Stimulated activated CD8-positive, alpha-beta memory T cell treated with anti-CD3 and anti-CD28 coated beads, Interleukin-4, amount 100 ng/mL, for 4 hours (primary cell): ENCODE measurements around the gene EFCAB9.
A peak's percentile ranks its signal among the peaks of the same experiment; 100 is the strongest.

Source experiments
- DNase-seq, 2 donors: peaks; one replicate each; pipeline ENCODE4 v3.0.0-alpha.2; 2020; ENCODE audit warnings: low read depth in 2 of 2, low spot score in 1 of 2

Gene EFCAB9

DNA sequence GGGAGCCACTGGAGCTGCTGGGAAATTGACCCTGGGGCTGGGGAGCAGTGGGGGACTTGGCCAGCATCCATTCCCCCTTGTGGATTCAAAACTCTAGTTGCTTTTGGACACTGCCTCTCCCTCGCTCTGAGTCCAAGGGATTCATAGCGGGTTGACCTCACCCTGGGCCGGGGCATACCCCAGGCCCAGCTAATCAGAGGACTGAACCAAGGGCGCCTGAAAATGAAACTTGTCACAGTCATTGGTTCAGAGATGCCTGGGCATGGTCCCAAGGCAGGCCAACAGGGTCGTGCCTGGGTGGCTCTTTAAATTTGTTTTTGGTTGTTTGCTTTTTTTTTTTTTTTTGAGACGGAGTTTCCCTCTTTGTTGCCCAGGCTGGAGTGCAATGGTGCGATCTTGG, 28.5 kb upstream of the EFCAB9 start:
- no peak for DNase-seq

DNA sequence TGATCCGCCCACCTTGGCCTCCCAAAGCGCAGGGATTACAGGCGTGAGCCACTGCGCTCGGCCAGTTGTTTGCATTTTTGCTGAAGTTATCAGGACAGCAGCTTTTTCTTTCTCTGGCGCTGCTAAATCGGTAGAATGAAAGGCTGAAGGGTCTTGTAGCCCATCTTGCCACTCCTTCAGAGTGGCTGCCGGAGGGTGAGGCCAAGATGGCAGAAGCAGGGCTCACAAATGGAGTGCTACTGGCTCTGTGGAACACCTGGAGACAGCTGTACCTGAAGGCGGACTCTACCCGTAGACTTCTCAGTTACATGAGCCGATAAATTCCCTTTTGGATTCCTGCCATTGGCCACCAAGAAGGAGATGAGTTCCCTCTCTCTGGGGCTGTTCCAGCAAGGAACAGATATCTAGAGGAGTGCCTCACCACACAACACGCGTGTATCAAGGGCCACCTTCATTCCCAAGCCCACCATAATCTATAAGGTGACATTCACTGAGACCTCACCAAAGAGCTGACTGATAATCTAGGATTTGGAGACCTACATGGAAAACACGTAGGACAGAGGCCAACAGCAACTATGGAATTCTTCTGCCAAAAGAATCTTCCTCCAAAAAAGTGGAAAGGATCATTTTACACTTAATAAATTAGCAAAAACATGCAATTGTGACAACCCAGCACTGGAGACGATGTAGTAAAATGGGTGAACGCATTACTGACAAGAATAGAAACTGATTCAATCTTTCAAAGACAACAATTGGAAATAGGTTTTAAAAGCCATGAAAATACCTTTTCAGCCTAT, 27.7 kb upstream of the EFCAB9 start:
- DNase-seq = no peak

DNA sequence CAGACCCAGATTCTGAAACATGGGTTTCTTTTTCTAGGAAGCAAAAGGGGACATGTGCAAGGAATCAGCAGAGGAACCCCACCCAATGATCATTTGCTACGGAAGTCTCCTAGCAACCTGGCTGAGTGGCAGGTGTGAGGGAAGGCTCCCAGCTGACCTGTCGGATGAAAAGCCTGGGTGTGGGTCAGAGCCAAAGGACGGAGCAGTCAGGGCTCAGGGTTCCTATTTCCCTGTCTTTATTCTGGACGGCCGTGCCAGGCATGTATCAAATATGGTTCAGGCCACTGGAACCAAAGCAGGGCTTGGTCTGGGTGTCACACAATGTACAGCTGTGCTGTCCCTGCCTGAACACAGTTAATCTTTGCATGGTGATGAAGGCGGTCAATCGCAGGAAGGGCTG, 26.1 kb upstream of the EFCAB9 start:
- DNase-seq = no peak

DNA sequence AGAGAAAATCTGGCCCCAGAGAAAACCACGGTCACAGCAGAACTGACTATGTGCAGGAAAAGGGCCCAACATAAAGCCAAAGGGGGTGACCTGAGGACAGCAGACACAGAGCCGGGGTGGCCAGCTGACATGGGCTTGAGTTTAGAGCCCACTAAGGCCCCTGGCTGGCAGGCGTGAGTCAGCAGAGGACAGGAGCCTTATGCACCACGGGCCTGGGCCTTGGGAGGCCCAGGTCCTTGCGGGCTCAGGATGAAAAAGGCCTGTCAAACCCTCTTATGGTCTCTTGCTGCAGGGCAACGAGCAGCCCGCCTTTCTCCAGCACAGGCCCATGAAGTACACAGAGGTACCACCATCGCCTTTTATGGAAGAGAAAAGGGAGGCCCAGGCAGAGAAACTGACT, 25.7 kb upstream of the EFCAB9 start:
- no peak for DNase-seq

DNA sequence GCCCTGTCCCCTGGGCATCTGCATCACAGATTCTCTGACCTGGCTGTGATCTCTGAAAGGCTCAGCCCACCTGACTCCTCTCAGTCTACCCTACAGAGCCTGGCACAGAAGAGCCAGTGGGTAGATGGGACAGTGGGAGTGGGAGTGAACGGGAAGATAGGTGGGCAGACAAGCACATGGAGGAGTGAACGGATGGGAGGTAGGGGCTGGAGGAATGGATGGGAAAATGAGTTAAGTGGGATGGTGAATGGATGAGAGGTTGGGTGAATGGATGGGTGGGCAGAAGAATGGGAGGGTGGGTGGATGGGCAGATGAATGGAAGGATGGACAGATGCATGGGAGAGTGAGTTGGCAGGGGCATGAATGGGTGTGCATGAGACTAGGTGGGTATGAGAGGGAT, 24.8 kb upstream of the EFCAB9 start:
- DNase-seq = no peak

DNA sequence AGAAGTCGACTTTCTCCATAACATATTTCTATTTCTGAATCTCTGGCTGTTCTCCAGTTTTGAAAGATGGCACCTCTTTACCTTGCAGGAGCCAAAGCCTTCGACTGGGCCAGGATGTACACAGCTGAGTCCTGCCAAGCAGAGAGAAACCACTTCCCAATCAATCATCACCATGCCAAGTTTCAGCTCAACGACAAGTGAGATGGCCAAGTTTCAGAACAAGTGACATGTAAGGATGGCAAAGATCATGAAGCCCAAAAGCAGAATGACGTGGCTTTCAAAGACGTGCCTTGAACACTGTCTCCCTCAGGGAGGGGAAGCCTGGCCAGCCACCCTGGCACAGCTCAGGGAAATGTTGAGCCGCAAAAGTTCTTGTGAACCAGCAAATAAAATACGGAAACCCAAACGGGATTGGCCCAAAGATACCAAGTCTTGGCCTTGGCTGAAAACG, 23.7 kb upstream of the EFCAB9 start:
- DNase-seq = no peak

DNA sequence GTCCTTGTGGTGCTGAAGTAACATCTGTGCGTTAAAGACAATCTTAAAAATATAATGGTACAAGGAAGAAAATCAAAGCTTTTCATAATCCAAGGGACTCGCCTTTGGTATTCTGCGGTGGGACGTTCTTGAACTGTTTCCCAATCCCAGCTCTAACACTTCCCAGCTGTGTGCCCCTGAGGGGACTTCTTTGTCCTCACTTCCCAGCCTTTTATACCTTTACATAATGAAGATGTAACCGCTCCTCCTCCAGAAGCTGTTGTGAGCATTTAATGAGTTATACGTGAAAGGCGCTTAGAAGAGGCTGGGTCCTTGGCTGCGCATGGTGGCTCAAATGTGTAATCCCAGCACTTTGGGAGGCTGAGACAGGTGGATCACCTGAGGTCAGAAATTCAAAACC, 22.9 kb upstream of the EFCAB9 start:
- no peak for DNase-seq

DNA sequence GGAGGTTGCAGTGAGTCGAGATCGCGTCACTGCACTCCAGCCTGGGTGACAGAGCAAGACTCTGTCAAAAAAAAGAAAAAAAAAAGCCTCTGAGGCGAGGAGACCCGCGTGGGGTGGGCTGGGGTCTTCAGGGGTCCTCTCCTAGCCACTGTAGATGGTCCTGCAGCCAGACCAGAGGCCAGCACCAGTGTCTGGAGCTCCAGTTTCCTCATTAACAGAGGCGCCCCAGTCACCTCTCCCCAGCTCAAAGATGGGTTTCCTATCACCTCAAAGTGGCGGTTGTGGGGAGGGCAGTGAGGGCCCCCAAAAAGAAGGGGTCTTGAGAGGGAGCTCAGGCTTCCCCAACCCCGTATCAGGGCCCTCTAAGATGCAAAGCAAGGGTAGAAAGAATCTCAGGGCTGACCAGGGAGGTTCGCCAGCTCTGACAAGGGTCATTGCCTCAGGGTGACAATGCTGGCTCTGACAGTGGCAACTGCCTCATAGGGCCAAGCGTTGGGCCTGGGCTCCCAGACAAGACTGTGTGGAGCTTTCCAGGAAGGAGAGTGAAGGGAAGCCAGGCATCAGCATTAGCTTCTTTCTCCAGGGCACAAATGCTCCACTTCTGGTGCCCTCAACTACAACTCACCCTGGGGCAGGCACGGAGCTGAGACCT, 20.9 kb upstream of the EFCAB9 start:
- no peak for DNase-seq

DNA sequence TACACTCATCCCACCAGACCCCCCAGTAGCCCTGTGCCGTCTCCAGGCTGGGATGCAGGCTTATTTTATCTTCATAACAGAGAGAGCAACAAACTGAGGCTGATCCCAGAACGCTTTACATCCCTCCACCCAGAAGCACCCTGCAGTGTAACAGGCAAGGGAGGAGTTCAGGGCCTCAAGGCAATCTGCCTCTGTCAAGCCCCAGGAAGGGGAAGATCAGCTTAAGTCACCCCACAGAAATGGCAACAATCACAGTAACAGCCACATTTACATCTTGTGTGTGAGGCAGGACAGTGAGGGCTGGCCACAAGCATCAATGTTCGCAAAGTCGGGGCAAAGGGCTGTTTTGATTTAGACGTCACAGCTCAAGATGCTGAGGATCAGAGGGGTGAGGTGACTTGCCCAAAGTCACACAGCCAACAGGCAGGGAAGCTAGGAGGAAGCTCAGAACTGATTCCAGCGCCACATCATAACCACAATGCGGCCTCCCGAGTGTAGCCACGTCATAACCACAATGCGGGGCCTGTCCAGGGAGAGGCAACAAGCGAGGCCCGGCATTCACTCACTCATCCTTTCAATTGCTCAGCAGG, 20.3 kb upstream of the EFCAB9 start:
- DNase-seq = peak in 1 of 2 donors; percentile 65

DNA sequence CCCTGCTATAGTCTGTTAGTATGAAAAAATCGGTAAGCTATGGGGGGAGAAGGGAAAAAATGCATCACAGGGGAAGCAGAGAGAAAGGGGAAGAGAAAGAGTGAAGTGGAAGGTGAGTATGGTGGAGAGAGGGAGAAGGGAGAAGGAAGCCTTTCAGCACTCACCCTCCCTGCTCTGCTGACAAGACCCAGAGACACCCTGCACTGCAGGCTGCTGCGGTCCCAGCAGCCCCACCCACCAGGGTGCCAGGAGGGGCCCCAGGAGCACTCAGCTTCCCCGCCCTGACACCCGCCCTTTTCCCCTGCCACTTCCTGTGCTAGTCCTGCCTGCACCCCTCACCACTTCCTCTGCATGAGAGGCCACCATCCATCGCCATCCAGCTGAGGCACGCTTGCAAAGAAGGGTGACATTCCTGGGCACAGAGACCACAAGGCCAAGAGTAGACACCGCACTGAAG, 18.7 kb upstream of the EFCAB9 start:
- DNase-seq = peak; percentile 70 to 83

DNA sequence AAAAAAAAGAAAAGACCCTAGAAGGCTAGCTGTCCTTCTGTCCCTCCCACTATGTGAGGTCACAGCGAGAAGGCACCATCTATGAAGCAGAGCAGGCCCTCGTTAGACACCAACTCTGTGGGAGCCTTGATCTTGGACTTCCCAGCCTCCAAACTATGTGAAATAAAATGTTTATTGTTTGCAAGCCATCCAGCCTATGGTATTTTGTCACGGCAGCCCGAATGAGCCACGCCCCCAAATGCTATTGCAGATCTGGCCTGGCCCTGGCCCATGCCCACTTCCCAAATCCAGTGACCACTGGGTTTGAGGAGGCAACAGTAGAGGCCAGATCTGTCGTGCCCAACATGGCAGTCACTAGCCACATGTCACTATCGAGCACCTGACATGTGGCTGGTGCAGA, 16.8 kb upstream of the EFCAB9 start:
- DNase-seq = no peak

DNA sequence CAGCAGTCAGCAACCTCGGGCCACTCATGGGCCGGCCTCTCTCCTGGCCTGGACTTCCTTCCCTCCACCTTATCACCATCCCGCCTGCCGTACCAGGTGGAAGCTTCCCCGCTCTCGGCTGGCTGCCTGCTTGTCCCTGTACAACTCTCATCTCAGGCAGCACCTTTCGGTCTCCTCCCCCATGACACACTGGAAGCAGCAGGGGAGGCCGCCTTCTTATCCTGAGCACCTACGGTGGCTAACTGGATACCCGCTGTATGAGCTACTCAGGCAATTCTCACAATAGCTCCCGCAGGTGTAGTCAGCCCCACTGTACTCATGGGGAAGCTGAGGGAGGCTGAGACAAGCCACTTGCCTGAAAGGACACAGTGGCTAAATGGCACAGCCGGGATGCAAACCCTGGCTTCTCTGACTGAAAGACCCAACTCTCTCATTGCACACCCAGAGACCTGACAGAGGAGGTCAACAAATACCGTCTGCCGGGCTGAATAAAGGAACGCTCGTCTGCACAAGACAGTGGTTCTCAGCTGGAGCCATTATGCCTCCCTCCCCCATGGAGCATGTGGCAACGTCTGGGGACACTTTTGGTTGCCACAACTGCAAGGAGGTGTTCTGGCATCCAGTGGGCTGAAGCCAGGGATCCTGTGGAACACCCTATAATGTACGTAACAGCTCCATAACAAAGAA, 15.5 kb upstream of the EFCAB9 start:
- no peak for DNase-seq

DNA sequence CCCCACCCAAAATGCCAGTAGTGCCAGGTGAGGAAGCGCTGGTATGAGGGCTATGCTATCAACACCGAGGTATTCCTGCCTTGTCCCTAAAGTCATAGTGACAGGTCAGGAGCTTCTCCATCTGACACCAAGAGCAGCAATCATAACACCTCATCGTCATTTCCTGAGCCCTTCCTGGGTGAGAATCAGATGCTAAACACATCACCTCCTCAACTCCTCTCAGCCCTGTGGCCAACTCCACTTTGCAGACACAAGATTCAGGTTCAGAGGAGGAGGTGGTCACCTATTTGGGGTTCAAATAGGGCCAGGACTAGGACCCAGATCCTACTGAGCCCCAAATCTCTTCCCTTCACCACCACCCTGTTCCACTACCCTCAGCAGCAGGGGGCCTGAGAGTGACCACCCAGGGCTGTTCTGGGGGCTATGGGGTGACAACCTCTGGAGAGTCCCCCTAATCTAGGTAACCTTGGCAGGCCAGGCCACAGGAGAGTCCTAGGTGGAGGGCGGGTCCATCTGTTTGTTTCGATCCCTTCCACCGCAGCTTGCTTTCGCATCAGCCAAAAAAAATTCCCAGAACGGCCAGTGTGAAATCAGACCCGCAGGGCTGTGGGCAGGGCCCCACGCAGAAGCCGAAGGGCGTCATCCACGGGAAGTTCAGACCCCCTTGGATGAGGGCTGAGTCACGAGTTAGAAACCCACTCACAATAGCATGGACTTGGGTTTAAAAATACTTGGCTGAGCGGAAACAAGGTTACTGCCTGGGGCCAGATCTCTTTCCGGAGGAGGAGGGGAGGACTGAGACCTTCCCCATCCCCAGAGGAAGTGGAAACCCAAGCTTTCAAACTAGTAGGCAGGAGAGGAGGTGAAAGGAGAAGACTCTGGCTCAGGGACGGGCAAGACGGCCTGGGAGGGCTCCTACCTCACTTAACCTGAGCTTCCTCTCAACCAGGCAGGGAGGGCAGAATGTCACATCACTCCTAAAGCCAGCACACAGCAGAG, 14.7 kb upstream of the EFCAB9 start:
- no peak for DNase-seq

DNA sequence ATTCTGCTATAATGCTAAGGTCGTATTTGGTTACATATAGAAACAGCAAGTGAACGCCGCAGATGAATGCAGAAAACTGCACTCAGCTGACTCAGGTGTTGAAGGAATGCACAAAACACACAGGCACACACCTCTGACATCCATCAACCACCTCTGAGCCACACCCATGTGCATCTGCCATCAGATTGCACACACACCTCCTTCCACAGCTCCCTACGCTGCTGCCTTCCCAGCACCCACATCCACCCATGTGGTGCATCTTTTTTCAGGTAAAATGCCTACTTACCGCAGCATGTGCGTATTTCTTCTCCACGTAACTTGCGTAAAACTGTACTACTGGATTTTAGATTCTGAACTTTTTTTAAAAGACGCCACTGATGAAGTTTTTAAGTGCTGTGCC, 13.0 kb upstream of the EFCAB9 start:
- no peak for DNase-seq

DNA sequence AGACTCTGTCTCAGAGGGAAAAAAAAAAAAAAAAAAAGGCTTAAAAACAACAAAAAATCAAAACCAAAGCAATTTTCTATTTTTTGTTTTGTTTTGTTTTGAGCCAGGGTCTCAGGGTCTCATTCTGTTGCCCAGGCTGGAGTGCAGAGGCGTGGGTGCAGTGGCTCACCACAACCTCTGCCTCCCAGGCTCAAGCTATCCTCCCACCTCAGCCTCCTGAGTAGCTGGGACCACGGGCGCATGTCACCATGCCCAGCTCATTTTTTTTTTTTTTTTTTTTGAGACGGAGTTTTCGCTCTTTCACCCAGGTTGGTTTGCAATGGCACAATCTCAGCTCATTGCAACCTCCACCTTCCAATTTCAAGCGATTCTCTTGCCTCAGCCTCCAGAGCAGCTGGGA, 11.7 kb upstream of the EFCAB9 start:
- no peak for DNase-seq

DNA sequence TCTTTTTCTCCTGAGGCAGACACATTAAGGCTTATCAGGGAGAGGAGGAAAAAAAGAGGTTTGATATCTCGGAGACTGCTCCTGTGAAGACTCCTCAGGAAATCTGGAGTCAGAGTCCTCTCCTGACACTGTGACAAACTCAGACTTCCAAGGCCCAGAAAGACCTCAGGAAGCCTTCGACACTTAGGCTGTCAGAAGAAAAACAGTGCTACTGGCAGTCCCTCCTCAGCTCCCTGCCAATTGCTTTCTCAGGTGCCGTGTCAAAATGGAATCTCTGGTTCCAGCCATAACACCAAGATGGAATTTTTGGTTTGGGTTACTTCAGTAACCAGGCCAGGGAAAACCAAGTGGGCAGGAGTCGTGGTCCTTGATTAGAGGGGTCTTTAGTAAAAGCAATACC, 10.1 kb upstream of the EFCAB9 start:
- DNase-seq = no peak

DNA sequence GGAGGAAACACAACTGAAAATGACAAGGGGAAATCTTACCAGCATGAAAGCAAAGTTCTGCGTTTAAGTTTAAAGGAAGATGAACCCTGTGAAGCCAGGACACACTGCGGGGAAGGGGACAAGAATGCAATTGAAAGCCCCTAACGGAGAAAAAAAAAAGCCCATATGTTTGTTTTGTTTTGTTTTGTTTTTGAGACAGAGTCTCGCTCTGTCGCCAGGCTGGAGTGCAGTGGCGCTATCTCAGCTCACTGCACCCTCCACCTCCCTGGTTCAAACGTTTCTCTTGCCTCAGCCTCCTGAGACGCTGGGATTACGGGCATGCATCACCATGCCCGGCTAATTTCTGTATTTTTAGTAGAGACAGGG, 8.9 kb upstream of the EFCAB9 start:
- no peak for DNase-seq

DNA sequence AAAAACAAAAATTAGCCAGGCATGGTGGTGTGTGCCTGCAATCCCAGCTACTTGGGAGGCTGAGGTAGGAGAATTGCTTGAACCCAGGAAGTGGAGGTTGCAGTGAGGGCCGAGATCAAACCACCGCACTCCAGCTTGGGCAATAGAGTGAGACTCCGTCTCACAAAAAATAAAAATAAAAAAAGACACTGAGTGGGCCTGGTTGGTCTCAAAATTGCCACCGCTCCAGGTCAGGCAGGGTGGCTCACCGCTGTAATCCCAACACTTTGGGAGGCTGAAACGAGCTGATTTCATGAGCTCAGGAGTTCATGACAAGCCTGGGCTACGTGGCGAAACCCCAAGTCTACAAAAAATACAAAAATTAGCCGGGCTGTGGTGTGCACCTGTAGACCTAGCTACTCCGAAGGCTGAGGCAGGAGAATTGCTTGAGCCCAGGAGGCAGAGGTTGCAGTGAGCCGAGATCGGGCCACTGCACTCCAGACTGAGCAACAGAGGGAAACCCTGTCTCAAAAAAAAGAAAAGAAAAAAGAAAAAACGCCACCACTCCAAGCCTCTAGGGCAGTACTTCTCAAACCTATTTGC, 7.8 kb upstream of the EFCAB9 start:
- DNase-seq = no peak

DNA sequence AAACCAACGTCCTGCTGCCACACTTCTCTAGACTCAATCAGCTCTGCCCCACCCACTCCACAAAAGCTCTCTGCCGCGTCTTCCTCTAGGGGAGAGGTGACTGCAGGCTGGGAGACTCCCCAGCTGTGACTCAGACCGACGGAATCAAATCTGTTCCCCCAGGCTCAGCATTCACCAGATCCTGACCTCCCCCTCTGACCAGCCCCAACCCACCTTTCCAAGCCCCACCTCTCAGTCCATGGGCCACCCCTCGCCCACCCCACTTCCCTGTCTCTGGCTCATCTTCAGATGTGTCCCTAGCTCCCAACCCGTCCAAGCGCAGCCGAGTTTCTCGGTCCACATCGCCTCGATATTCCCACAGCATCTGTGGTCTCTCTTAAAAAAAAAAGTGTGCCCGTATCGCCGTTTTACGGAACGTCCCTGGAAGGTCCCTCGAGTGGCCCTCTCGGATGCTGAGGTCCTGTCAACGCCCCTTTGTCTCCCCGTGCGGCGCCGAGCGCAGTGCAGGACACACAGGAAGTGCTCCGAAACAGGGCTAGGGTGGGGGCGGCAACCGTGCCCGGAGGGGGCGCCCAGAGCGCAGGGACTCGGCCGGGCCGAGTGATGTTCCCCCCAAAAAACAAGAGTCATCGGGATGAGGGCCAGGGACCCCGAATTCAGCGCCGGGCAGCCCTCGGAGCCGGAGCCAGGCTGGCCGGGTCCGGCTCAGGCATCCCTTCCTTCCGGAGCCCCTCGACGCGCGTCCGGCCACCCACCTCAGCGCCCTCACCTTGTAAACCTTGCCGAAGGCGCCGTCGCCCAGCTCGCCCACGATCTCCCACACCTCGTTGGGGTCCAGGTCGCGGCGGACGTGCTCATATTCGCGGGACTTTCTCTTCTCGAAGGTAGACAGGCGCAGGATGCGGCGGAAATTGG, 6.6 kb upstream of the EFCAB9 start:
- peak in 1 of 2 donors; percentile 41 for DNase-seq
